Measurements from ENCODE around the gene VIM.

Gene VIM

DNA sequence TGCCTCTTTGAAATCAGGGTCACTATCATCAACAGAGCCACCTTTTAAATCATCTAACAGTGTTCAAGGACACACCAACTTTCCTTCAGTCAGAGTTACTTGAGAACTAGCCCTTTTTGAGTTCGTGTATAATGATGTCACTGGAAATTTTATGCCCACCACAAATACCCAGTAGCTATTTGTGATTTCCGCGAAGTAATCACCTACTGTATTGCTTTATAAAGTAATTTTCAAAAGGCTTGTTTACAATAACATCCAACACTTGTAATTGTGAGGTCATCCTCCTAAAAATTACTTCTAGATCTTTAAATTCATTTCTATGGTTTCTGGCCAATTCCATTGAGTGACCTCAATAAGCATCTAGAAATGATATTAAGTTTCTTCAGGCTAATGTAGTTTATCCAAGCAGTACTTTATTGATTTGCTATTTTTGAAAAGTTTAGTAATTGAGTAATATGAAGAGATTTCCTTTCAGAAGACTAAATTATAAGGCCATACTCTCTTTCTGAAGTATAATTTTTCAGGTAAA is 39.3 kb upstream of the VIM start:
- DNase-seq (ENCODE audit: low read depth in 1 of 2, low spot score in 1 of 2) = no peak
- no peaks in the 10 kb centered on the region for H3K27me3 ChIP-seq (ENCODE audit: insufficient read depth, poor library complexity, severe bottlenecking)
- no peak overlapping the region for H3K4me3 ChIP-seq (replicated peaks; ENCODE audit: insufficient read depth, low read length)
- no peak overlapping the region for H3K27ac ChIP-seq (replicated peaks)
- TF ChIP-seq SPI1 (IDR thresholded peaks at IDR 0.05; ENCODE audit: borderline replicate concordance, low read depth) (no peak), POLR2AphosphoS5 (IDR thresholded peaks at IDR 0.05; ENCODE audit: low read depth) (no peak), GABPA (IDR thresholded peaks at IDR 0.05; ENCODE audit: low read depth) (no peak)
- TF ChIP-seq, protein P1, sequence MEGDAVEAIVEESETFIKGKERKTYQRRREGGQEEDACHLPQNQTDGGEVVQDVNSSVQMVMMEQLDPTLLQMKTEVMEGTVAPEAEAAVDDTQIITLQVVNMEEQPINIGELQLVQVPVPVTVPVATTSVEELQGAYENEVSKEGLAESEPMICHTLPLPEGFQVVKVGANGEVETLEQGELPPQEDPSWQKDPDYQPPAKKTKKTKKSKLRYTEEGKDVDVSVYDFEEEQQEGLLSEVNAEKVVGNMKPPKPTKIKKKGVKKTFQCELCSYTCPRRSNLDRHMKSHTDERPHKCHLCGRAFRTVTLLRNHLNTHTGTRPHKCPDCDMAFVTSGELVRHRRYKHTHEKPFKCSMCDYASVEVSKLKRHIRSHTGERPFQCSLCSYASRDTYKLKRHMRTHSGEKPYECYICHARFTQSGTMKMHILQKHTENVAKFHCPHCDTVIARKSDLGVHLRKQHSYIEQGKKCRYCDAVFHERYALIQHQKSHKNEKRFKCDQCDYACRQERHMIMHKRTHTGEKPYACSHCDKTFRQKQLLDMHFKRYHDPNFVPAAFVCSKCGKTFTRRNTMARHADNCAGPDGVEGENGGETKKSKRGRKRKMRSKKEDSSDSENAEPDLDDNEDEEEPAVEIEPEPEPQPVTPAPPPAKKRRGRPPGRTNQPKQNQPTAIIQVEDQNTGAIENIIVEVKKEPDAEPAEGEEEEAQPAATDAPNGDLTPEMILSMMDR (IDR thresholded peaks at IDR 0.05; ENCODE audit: insufficient read depth, low read length) = no peak
- TF ChIP-seq, protein P2, sequence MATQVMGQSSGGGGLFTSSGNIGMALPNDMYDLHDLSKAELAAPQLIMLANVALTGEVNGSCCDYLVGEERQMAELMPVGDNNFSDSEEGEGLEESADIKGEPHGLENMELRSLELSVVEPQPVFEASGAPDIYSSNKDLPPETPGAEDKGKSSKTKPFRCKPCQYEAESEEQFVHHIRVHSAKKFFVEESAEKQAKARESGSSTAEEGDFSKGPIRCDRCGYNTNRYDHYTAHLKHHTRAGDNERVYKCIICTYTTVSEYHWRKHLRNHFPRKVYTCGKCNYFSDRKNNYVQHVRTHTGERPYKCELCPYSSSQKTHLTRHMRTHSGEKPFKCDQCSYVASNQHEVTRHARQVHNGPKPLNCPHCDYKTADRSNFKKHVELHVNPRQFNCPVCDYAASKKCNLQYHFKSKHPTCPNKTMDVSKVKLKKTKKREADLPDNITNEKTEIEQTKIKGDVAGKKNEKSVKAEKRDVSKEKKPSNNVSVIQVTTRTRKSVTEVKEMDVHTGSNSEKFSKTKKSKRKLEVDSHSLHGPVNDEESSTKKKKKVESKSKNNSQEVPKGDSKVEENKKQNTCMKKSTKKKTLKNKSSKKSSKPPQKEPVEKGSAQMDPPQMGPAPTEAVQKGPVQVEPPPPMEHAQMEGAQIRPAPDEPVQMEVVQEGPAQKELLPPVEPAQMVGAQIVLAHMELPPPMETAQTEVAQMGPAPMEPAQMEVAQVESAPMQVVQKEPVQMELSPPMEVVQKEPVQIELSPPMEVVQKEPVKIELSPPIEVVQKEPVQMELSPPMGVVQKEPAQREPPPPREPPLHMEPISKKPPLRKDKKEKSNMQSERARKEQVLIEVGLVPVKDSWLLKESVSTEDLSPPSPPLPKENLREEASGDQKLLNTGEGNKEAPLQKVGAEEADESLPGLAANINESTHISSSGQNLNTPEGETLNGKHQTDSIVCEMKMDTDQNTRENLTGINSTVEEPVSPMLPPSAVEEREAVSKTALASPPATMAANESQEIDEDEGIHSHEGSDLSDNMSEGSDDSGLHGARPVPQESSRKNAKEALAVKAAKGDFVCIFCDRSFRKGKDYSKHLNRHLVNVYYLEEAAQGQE (IDR thresholded peaks at IDR 0.05; ENCODE audit: insufficient replicate concordance, low read depth) = no peak

DNA sequence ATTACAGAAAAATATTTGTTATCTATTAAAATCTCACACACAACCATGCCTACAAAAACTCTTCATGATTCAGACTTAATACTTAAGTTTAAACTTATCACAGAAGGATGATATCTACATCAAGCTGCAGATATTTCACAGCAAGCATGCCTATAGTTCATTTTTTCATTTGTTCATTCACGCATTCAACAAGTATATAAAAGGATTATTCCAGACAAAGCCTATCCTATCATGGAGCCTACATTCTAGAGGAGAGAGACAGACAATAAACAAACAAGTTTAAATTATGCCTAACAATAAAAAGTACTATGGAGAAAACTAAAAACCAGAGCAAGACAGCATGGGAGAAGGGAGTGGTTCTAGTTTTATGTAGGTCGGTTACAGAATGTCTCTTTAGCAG is 37.4 kb upstream of the VIM start:
- Histone ChIP-seq H3K27ac (replicated peaks) (no peak overlapping the region), H3K27me3 (ENCODE audit: insufficient read depth, poor library complexity, severe bottlenecking) (no peaks in the 10 kb centered on the region), H3K4me3 (replicated peaks; ENCODE audit: insufficient read depth, low read length) (no peak overlapping the region)
- no peak for DNase-seq (ENCODE audit: low read depth in 1 of 2, low spot score in 1 of 2)
- no peak for TF ChIP-seq SPI1 (IDR thresholded peaks at IDR 0.05; ENCODE audit: borderline replicate concordance, low read depth)
- TF ChIP-seq, protein P2 (IDR thresholded peaks at IDR 0.05; ENCODE audit: insufficient replicate concordance, low read depth) = no peak
- TF ChIP-seq, protein P1 (IDR thresholded peaks at IDR 0.05; ENCODE audit: insufficient read depth, low read length) = no peak
- TF ChIP-seq POLR2AphosphoS5 (IDR thresholded peaks at IDR 0.05; ENCODE audit: low read depth) = no peak
- no peak for TF ChIP-seq GABPA (IDR thresholded peaks at IDR 0.05; ENCODE audit: low read depth)

- DNase-seq (ENCODE audit: low read depth in 1 of 2, low spot score in 1 of 2) = no peak
- Histone ChIP-seq H3K27me3 (ENCODE audit: insufficient read depth, poor library complexity, severe bottlenecking) (no peaks in the 10 kb centered on the region), H3K4me3 (replicated peaks; ENCODE audit: insufficient read depth, low read length) (no peak overlapping the region), H3K27ac (replicated peaks) (no peak overlapping the region)
- TF ChIP-seq POLR2AphosphoS5 (IDR thresholded peaks at IDR 0.05; ENCODE audit: low read depth) (no peak), GABPA (IDR thresholded peaks at IDR 0.05; ENCODE audit: low read depth) (no peak), SPI1 (IDR thresholded peaks at IDR 0.05; ENCODE audit: borderline replicate concordance, low read depth) (no peak)
- TF ChIP-seq, protein P2 (IDR thresholded peaks at IDR 0.05; ENCODE audit: insufficient replicate concordance, low read depth) = no peak
- TF ChIP-seq, protein P1 (IDR thresholded peaks at IDR 0.05; ENCODE audit: insufficient read depth, low read length) = no peak
These were observed 33.0 kb upstream of the VIM start for GRCh38 chr10:17195083-17195482.
